SIG-M5 (cell line): ENCODE measurements around the gene MACROD2.
"Not testable (repeated sequence)": the region's sequence is repeated elsewhere in the genome, so short reads cannot be mapped to it uniquely, and the experiment has no call there.

ENCODE experiments used
- DNase-seq: peaks from one replicate; lab custom pipeline; 2025; lab: John Stamatoyannopoulos, UW

The MACROD2 gene

DNA sequence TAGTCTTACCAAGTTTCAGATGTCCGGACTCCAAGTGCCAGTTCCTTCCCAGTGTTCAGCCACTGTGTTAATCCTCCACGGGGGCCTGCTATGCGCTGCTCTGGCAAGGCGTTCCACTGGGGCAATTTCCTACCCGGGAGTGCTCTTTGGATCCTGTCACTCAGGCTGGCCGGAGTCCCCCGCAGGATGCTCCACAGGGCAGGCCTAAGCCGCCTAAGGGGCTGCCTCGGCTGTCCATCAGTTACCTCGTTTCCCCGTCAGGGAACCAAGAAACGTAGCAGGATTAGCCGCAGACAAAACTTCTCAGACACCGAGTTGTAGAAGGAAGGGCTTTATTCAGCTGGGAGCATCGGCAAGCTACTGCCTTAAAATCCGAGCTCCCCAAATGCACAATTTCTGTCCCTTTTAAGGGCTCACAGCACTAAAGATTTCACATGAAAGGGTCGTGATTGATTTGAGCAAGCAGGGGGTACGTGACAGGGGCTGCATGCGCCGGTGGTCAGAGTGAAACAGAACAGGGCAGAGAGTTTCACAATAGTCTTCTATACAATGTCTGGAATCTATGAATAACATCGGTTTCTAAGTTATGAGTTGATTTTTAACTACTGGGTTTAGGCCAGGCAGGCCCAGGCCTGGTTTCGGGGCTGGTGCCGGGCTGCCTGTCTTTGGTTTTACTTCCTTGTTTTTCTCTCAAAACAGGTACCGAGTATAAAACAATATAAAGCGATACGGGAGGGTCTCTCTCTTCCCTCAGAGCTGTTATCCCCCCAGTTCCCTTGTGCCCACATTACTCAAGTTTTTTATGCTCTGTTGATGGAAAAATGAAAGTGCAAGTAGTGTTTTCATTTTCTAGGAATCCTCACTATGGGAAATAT, 1990.4 kb downstream of the MACROD2 start:
- DNase-seq: not testable (repeated sequence)

DNA sequence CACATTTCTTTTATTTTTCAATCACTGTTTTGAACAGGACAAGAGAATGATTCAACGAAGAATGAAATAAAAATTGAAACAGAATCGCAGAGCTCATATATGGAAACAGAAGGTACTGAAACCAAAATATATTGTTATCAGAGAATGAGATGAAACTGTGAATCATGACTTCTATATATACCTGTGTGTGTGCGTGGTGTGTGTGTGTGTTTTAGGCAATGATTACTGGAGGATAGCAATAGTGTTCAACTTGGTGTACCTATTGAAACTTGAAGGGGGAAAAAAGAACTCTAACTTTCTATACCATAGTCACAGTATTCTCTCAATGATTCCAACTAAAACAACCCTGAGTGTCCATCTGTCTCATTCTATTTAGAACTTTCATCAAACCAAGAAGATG, 1991.4 kb downstream of the MACROD2 start:
- no peak for DNase-seq

DNA sequence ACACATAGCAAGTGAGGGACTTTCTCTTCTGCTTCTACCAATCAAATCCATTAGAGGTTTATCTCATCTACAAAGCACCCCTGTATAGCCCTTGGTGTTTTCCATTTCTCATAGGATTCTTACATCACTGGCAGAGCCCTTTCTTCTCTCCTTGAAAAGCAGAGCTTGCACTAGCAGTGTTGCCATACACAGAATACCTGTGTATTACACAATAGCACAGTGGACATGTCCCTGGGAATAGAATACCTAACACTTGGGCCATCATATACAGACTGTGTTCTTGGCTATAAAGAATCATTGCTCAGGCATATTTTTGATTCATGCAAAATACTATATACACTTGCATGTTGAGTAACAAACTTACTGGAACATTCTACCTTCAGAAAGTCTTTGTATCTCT, 1996.0 kb downstream of the MACROD2 start:
- no peak for DNase-seq

DNA sequence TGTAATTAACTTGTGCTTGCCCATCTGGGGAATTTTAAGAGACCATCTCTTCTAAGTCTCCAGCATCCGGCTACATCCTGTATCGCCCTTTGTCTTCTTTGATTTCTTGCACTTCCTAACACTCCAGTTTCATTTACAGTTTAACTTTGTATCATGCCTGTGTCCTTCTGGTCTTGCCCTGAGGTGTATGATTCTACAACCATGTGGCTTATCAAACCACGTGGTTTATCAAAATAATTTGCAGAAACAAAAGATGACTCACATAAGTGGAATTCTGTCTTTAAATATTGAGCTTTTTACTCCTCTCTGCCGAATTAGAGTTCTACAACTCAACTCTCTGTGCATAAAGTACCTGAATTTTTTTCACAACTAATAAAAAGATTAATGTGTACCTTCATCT, 1997.2 kb downstream of the MACROD2 start:
- no peak for DNase-seq

DNA sequence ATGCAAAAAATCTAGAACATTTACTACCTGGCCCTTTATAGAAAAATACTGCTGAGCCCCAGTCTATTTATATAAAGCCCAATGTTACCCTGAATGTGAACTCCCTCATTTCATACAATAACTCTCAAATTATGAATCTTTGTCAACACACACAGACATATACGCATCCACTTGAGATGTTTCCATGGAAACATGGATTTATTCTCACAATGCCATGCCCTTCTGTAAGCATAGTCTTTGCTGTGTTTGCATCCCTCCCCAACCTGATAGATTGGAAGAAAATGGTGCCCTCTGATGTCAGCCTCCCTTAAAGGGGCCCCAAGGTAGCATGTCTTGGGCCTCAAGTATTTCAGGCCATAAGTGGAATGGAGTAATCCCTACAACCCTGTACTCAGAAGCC, 2004.8 kb downstream of the MACROD2 start:
- no peak for DNase-seq

DNA sequence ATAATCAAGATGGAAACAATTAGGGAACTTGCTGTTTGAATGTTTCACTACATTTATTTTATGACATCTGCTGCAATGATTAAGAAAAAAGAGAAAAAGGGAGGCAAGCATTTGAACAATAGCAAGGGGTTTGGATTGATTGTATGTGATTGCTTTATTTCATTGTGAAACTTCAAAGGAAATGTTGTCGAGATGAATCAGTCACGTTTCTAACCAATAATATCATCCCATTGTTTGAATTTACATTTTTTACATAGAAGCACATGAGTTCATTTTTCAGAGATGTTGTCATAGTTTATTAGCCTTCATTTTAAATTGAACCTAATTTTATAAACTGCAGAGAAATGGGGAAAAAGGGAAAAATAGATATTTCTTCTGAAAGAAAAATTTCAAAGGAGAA, 2006.0 kb downstream of the MACROD2 start:
- DNase-seq: no peak

DNA sequence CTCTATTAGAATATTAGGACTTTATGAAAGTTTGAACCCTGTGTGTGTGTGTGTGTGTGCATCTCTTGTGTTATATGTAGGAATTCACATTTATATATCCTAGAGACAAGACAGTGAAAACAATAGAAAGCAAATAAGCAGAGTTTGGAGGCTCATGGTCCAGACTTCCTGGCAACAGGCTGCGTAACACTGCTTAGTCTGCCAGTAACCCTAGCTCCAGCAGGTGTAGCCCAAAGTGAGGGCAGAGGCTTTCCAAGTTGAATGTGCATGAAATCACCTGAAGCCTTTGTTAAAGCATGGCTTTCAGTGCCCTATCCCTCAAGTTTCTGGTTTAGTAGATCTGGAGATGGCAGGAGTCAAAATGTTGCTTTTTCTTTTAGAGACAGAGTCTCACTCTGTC, 2008.0 kb downstream of the MACROD2 start:
- DNase-seq: no peak

DNA sequence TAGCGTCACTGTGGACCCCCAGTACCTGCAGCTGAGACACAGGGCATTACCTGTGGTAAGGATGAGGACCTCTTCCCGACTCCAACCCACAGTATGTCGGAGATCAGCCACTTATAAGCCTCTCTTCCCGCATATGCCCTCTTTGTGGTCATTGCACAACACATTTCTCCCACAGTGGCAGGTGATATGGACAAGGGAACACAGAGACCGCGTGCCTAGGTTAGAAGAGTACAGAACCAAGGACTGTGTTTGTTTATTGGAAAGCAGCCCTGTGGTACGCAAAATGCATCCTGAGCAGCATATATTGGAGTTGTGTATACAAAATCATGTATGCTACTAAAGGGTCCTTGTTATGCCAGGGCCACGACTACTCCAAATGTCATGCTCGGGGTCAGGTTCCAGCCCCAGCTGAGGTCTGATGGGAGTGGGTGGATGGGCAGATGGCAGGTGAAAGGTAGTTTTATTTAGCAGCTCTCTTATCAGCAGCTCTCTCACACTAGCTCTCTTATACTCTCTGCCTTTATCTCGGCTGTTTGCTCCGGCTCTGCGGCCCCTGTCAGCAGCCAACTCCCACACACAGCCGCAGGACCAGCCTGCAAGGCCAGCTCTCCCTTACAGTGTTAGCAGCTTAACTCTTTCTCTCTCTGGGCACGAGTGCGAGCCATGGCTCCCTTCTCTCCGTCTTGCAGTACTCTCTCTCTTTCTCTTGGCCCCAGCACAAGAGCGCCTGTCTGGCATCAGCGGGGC, 2009.0 kb downstream of the MACROD2 start:
- DNase-seq: no peak

DNA sequence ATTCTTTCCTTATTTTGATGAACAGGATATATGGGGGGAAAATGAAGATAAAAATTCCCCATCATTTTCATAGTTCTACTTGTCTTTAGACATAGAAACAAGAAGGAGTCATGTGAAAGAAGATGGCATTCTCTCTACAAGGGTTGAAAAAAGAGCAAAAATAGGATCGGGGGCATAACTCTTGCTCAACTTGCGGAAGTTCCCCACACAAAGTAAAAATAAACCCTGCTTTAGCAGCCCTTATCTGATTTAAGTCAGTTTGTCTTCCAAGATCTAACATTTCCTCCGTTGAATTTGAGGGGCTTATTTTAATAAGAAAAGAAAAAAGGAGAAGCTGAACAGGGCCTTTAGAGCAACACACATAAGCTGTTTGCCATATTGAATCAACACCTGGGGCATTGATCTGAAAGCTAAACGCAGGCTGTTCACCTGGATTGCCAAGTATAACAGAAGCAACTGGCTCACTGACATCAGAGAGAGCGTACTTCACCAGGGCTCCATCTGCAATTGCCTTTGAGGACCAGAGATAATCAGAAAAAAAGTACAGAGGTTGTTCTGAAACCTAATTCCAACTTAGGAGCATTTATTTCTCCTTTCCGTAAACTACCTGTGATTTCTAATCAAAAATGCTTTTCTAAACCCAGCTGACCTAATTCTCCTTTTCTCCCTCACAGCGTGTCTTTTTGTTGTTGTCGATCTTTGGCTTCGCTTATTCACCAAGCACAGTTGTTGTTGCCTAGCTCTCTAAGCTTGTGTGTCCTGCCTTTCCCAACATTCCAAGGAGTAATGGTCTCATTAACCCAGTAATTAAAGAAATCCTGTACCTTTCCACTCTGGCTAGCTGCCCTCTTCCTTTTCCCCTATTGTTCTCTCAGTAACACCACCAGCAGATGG, 2010.0 kb downstream of the MACROD2 start:
- DNase-seq: no peak

DNA sequence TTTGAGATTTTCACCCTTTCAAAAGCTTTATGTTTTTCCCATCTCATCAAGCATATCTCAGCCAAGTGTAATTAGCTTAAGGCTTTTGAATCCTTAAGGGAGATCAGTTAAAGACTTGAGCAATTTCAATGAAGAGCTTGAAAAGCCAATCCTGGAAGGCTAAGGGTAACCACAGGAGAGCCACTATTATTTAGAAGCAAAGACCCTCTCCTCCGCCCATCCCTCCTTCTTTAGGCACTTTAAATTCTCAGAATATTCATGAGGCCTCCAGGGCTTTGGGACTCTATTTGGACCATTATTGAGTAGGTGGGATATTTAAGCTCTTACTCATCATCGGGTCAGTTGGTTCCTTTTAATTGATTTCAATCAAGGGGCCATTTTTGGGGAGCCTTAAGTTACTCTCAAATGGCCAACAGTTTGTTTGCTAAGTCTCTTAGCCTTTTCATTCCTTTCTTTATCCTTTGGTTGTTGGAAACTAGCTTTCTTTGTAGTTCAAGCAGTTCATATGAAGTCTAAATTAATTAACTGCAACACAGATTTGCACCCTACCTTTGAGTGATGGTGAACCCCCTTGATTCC, 2010.7 kb downstream of the MACROD2 start:
- no peak for DNase-seq

DNA sequence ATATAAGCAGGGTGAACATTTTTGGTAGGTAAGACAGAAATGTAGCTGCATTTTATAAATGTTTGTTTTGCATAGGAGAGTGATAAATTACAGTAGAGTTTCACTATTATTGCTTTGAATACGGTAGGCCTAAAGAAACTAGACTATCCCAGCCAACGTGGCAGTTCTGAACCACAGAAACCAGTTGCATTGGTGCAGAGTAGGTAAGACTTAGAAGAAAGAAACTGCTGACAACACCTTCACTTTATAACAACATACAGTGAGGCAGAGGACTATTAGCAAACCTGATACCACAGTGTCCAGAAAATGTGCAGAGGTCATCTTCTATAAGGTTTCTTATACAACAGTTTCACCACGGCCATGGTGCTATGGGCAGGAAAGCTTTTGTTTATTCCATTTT, 2011.8 kb downstream of the MACROD2 start:
- no peak for DNase-seq

DNA sequence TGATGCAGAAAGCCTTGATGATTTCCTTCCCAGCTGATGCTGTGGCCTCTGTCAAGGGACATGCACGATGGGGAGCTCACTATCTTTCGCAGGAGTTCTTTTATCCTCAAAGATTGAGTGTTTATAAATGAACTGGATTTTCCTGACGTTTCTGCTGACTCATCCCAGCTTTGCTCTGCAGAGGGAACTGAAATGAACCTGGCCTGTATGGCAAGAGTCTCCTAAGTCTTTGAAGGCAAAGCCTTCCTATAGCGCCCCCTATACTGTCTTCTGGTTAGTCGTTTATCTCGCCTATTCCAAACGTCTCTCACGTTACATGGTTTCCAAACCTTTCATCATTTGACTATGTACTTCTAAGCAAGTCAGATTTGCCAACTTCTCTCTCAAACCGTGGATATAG, 2012.6 kb downstream of the MACROD2 start:
- no peak for DNase-seq

DNA sequence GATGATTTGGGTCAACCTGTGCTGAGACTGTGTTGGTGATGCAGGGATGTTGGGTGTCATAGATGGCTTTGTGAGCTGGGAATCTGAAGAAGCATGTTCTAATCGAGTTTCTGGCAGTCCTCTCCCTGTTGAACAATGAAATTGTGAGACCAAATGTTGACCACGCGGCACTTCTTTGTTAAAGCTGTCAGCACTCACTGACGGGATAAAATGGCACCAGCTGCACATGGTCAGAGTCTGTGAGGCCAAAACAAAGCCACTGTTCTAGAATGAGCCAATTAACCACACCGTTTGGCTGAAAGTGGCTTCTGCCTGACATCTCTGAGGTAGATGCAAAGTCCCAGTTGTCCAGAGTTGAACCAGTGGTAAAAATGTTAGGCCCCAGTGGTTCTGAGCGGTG, 2015.7 kb downstream of the MACROD2 start:
- DNase-seq: no peak

DNA sequence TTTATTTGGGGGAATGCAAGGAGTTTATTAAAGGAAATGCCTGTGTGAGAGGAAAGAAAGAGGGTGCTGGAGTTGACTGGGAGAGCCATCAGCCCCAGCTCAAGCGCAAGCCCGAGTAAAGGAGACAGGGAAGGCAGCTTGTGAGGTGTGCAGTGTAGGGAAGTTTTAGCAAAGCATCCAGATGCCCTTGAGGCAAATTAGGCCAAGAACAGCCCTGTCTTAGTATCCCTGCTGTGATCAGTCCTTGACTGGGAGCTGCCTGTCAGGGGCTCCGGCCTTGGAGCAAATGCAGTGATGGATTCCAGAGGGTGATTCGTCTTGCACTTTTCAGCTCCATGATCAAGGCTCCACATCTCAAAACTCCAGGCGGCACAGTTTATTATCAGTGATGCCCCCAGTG, 2016.2 kb downstream of the MACROD2 start:
- DNase-seq: no peak

DNA sequence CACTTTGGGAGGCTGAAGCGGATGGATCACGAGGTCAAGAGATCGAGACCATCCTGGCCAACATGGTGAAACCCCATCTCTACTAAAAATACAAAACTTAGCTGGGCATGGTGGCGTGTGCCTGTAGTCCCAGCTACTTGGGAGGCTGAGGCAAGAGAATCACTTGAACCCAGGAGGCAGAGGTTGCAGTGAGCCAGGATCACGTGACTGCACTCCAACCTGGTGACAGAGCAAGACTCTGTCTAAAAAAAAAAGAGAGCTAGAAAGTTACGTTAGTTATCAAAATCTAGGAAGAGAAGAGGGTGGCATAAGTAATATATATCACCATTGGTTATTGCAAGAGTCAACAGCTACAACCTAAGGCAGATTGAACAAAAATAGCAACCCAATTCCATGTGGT, 2017.6 kb downstream of the MACROD2 start:
- DNase-seq: not testable (repeated sequence)

DNA sequence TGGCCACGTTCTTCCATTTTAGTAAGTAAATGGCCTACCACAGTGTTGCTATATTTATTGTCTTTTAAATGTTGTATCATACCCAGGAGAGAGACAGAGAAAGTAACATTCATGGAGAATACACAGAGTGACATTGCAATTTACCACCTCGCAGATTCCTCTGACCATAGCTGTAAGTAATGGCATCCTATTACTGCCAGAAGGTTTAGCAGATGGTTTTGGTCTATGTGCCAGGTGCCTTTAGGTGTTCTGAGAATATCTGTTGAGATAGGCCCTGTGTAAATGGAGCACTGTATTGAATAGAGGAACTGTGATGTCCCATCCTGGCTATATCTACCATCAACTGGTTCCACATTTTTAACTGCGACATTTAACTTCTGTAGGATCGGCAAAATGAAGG, 2018.3 kb downstream of the MACROD2 start:
- no peak for DNase-seq

DNA sequence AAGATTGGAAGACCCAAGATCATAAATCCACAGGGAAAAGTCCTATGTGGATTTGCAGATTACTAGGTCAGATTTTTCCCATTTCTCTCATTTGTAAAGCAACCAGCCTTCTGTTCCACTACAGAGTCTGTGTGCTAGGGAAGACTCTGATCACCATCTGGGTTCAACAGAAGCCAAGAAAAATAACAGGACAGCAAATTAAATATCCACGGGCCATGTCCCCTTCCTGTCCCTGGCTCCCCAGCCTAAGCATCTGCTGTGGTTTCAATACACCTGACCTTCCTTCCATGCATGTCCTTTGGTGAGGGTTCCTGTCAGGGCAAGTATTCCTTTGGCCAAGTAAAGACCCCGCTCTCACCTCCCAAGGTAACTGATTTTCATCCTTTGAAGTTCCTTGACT, 2019.1 kb downstream of the MACROD2 start:
- DNase-seq: no peak

DNA sequence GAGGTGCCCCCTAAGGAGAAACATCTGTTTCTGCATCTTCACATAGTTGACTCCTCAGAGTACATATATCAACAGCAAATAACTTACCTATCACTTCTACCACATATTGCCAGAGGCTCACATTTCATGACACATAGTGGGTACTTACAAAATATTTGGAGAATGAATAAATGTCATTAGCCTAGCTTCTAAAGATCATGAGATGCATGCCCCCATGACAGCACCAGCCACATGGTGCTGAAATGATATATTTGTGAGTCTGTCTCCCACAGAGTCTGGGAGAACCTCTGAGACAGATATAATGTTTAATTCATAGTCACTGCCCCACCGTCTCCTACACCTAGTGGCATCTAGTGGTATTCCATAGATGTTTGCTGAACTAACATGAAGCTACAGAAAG, 2022.3 kb downstream of the MACROD2 start:
- DNase-seq: no peak

DNA sequence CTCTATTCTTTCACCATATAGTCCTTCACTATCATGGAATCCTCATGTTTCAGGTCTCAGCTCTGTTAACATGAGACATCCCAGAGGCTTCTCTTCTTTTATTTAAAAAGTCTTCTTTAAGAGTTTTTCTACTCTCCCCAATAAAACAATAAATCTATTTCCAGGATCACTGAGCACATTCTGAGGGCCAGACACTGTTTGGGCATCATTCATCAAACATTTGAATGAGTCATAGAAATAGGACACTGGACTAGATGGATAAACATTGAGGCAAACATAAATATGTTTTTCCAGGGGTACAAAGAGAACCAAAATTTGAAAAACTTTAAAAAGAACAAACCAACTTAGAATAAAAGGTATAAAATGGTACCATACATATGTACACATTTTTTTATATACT, 2023.6 kb downstream of the MACROD2 start:
- no peak for DNase-seq

DNA sequence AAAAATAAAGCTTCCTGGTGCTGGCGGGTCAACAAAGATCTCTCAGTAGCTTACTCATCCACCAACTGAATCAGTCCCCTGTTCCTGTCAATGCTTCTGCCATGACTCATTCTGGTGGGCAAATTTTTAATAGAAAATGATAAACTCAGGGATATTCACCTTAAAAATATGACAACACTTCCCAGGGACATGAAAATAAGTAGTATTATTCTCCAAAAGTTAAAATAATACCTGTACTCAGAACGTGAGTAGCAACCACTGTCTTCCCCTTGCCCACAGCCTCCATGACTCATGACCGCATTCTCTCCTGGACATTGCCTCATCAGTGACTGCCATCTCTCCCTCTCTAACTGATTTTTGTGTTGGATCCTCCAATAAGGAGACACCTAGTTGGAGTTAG, 2025.7 kb downstream of the MACROD2 start:
- no peak for DNase-seq

DNA sequence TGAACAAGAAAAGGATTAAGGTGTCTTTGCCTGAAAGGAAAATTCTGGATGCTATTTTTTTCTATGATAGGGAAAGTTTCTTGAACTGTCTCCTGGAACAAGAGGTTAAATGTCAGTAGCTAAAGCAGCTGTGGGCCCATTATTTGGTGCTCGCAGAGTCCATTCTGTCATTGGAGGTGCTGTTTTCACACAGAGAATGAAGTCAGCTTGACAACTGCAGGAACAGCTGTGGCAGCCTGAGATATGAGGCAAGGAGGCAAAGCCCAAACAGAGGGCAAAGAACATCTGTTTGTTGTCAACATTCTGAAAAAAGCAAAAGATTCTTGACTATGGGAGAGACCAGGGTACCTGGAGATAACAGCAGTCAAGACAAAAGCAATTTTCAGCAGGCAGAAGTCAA, 2029.8 kb downstream of the MACROD2 start:
- DNase-seq: no peak

DNA sequence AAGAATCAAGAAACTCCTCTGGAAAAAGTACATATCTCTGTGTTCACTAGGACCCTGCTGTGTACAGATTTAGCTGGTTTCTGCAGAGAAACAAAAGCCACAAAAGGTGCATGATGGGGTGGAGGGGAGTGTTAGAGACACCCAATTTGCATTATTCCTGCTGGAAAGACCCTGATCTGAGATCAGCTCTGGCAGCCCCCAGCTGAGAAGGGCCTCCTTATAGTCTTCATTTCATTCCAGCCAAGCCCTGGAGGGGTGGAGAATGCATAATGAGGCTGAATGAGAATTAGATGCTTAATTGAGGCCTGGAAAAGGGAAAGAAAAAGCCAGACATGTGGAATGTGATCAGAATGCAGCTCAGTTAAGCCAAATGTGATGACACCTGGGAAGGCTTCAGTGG, 2032.4 kb downstream of the MACROD2 start:
- no peak for DNase-seq
